Activated naive CD4-positive, alpha-beta T cell treated with Interleukin-2 at 50 U/mL for 16 hours (primary cell): ENCODE data around the gene SNRPA.
"Not testable (repeated sequence)": the region's sequence is repeated elsewhere in the genome, so short reads cannot be mapped to it uniquely, and the experiment has no call there.

ENCODE experiments used
- DNase-seq: peaks from one replicate; pipeline ENCODE4 v3.0.0-alpha.2; 2020

The SNRPA gene

DNA sequence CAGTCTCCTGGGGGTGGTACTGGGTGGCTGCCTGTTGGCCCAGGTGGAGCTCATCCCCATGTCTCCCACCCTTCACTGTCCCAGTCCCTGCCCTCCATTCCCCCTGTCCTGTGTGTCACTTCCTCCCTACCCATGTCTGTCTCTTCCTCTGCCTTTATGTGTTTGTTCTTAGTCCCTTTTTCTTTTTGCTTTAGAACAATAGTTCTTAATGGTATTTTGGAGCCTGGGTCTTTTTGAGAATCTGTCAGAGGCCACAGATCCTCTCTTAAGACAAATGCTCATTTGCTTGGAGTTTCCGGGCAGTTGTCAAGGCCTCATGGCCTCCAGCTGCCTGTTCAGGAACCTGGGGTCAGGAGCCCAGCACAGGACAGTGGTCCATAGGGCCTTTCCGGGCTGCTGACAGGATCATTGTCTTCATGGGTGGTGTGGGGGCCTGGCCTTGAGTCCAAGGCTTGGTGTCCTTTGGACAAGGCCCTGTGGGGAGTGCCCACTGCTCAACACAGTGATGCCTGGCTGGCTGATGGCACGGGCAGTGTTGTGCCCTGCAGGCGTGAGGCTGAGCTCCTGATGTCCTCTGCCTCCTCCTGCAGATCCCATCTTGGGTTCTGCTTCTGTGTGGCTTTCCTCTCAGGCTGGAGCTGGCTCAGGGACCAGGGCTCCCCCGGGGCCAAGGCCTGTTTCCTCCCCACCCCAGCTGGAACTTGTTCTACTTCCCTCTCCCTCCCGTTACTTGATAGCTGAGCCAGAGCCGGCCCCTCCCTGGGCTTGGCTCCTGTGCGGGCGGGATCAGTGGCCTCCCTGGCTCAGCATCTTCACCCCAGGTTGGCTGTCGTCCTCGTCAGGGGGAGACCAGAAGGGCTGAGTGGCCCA lies 51.5 kb downstream of the SNRPA start:
- DNase-seq: no peak

DNA sequence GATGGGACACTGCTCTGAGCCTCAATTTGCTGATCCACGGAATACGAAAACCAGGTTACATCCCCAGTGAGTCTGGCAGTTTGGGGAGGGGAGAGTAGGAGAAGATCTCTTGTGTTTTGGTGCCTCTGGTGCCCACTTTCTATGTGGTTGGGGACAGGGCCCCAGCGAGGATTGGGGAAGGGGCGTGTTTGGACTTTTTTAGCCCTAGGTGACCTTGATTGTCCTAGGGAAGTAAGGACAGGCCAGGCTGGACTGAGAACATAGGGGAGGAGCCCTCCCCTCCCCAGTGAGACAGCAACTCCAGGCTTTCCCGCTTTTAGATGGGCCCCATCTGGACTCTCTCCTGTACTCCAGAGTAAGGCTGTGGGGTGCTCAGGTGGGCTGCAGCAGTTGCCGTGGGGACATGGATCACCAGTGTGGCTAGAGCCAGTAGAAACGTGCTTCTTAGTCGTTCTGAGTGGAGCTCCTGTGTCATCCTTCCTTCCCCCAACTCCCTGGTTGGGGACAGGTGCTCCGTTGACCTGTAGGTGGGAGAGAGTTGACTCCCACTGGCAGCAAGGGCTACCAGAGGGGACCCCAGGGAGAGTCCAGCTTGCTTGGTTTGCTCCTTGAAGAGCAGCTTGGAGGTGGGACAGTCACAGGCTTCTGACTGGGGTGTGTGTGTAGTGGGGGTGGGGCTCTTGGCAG lies 52.3 kb downstream of the SNRPA start:
- DNase-seq: no peak

DNA sequence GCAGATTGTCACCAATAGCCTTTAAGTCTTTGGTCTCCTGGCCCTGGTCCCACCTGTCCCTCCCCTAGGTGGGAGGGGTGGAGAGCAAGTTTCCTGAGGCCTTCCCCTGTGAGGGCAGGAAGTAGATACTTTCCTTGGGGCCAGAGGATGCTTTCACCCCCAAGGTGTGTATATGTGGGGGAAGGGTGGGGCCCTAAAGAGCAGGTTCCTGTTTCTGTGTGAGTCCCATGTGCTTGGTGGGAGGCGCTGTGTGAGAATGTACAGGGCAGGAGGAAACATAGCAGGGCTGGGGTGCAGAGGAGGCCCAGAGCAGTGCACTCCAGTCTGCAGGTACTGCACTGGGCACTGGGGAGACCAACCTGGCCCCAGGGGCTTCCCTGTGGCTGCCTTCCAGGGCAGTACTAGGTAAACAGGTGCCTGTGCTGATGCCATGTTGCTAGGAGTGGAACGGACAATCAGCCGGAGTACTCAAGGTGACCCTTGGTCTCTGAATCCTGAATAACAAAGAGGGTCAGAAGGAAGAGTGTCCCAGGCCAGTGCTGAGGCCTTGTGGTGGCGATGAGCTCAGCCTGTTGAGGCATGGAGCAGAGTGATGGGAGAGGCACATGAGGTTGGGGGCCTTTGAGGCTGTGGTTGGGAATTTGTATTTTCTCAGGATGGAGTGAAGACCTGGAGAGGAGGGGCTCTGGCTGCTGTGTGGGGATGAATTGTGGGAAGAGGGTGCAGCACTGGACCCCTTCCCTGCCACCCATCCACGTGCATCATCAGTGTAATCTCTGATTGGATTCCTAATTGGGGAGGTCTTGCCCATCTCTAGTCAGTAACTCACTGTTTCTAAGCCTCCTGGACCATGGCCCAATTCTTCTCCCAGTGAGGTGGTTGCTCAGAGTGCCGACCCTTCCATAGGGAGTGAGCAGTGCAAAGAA lies 53.1 kb downstream of the SNRPA start:
- DNase-seq: peak; percentile 54

DNA sequence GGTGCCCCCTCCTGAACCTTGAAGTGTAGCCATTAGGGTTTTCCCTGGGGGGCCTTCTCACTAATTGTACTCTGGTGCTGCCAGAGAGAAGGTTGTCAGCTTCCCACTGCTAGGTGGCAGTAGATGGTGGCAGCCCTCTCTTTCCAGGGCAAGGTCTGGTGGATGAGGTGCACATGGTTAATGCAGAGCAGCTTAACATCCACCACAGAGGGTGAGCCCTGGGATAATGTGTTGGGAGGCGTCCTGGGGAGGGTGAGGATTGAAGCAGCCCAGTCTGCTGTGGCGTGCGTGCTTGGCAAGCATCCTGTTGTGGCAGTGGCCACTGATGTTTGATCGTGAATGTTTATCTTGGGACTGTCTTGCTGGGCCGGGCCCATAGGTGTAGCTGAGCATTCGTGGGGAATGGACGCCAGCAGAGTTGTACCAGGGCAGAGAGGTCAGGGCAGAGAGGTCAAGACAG lies 53.8 kb downstream of the SNRPA start:
- DNase-seq: no peak

DNA sequence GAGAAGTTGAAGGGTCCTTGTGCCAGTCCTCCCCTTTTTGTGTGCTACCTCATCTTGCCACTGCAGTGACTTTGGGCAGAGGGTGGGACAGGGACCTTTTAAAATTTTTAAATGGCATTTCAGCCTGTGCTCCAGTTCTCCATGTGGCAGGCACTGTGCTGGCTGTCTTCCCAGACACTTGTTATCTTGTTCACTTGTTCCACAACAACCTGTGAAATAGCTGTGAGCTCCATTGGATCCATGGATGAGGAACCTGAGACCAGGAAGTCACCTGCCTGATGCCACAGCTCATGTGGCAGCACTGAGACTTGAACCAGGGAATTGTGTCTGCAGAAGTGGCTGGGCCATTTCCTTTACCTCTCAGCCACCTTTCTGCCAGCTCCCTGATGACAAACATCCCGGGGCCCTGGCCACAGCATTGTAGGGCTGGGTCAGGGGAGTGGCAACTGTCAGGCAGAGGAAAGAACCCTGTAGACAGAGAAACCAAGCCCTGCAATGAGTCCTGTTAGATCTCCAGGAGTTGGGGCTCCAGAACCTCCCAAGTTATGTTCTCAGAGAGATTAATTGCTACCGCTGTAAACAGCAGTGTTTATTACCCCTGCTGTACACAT lies 54.4 kb downstream of the SNRPA start:
- peak; percentile 35 for DNase-seq

DNA sequence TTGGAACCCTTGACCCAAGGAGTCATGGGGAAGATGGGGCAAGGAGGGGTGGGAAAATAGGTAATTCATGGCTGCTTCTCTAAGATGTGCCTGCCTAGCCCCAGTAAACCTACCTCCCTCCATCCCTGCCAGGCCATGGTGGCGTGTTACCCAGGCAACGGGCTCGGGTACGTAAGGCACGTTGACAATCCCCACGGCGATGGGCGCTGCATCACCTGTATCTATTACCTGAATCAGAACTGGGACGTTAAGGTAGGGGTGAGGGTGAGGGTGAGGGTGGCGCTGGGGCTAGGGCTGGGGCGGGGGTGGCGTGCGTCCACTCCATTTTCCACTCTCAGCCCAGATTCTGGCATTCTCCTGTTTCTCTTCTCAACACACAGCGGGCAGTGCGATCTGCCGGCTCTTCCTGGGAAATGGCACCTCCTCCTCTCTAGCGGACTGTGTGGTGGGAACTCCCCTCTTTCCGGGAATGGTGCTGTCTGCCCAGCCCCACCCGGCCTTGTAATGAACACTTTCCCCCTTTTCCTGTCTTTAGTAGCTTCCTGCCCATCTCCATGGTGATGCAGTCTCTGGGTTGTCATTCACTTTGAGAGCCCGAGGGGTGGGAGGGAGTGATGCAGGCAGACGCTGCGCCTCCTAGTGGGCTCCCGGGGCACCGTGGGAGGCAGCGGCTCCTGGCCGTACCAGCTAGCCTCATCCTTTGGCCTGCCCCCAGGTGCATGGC lies 55.6 kb downstream of the SNRPA start:
- DNase-seq: peak; percentile 79

DNA sequence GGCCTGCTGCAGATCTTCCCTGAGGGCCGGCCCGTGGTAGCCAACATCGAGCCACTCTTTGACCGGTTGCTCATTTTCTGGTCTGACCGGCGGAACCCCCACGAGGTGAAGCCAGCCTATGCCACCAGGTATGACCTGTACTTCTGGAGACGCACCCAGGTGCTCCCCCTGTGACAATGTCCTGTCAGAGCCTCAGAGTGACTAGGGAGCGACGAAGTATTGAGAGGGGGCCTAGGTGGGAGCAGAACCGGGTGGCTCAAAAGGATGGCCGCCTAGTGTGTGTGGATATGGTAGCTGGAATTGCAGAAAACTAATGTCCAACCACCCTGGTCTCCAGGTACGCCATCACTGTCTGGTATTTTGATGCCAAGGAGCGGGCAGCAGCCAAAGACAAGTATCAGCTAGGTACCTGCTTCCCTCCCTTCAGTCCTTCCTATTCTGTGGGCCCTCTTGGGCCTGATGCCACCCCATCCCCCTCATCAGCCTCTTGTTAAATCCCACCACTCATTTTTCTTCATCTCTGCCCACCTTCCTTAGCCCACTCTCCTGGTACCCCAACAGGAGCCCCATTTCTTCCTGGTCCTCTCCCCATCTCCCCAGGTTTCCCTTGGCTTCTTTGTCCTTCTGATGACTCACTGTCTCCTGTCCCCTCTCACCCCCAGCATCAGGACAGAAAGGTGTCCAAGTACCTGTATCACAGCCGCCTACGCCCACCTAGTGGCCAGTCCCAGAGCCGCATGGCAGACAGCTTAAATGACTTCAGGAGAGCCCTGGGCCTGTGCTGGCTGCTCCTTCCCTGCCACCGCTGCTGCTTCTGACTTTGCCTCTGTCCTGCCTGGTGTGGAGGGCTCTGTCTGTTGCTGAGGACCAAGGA lies 56.4 kb downstream of the SNRPA start:
- no peak for DNase-seq

DNA sequence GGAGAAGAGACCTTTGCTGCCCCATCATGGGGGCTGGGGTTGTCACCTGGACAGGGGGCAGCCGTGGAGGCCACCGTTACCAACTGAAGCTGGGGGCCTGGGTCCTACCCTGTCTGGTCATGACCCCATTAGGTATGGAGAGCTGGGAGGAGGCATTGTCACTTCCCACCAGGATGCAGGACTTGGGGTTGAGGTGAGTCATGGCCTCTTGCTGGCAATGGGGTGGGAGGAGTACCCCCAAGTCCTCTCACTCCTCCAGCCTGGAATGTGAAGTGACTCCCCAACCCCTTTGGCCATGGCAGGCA lies 57.0 kb downstream of the SNRPA start:
- DNase-seq: no peak

DNA sequence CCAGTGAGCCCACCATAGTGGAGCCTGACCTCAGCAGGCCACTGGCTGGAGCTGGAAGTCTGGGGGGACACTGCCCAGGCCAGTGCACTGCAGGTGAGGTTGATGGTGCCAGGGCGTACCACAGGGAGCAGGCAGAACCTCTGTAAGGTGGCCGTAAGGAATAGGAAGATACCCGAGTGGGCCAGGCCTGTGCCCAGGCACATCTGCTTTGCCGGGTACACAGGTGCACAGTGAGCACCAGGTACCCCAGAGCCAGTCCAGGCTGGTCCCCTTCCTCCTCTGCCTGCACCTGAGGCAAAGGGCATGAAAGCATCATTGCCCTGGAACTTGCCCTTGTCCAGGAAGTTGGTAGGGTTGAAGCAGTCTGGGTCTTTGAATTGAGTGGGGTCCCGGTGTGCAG lies 57.5 kb downstream of the SNRPA start:
- no peak for DNase-seq

DNA sequence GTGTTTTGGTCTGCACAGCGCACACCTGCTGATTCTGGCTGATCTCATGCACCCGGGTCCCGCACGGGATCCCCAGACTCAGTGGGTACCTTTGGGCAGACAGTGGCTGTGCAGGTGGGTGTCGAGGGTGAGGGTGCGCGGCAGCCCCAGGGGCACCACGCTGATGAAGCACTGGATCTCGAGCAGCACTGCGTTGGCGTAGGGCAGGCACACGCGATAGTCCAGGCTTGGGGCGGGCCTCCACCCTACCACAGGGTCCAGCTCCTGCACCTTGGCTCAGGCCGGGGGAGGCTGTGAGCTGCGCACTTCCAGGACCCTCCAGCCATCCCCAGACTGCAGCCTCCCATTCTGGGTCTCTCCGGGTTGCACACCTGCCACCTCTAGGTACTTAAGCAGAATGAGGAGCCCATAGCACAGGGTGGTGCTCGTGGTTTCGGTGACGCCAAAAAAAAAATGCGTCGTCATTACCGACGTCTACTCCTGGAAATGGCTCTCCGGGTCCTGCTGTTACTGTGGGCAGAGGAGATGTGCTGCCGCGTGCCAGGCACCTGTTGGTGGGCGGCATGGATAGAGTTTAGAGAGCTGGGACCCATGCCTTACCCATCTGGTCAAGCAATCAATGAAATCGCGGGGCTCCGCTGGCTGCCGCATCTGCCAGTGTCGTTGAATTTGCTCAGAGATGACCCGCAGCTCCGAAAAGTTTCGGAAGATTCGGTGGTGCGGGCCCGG lies 58.5 kb downstream of the SNRPA start:
- no peak for DNase-seq

DNA sequence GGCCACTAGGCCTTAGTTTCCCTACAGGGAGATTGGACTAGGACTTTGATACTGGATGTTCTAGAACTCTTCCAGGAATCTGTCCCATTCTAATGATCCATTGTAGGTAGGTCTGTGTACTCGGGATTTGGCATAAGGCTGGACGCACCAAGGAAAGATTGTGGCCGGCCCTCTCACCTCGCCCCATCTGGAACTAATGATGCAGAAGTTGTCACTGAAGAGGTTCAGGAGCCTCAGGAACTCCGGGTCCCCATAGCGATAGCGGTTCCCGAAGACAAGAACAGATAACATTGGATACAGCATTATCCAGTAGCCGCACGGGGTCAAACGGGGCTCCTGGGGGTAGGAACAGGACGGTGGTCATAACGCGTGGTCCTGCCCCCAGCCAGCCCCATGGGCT lies 59.2 kb downstream of the SNRPA start:
- no peak for DNase-seq

DNA sequence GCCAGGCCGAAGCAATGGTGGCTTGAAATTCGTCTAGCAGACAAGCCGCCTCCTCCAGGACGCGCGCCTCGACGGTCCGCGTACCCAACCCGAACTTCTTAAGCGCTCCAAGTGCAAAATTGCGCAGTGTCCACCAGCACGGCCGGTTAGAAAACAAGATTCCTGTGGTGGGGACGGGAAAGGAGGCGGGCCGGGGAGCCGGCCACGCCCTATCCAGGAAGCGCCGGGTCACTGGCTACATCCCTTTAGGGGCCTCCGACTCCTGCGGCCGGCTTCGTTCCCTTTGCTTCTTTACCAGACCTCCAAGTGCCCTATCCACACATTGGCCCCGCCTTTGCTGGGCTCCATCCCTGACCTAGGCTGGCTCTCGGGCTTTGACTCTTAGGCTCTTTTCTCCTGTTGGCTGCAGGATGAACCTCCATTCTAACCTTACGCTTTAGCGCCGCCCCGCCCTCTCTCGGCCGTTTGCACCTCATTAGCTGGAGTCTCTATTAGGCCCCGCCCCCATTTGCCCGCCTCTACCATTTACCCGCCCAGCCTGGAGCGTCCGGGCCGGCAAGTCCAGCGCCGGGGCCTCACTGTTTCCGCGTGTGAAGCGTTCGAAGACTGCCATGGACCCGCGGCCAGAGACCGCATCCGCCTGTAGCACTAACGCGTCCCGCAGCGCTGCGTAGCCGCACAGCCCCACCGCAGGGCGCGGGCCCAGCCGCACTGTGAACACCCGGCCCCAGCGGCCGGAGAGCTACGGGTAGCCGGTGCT lies 59.8 kb downstream of the SNRPA start:
- peak; percentile 63 for DNase-seq

DNA sequence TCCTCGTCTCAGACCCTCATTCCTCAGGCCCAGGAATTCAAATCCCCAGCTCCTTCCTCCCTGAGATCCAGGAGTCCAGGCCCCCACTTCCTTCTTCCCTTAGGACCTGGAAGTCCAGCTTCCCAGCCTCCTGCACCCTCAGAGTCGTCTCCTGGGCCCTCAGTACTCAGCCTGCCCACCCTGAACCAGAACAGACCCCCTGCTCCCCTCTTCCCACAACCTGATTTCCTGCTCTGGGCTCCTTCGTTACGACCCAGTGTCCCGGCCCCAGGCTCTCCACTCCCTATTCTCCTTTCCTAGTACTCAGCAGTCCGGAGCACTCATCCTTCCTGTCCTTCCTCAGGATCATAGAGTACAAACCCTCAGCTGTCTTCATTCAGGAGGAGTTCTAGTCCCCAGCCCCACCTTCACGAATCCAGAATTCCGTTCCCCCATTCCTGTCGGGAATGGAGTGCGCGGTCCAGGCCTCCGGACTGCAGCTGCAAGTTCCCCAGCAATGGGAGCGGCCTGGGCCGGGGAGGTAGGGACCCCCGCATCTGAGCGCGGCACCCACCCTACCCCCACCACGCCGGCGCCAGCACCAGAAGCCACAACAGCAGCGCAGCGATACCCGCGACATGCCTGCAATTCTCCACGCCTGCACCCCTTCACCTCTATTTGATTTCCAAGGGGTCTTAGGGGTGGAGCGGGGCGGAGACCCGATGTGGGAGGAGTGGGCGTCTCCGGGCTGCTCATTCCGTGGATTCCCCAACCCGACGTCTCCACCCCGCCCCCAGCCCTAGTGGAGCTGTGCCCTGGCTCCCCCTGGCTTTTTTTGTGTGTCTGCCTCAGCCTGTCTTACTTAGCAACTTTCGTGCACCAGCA lies 60.7 kb downstream of the SNRPA start:
- peak; percentile 26 for DNase-seq

DNA sequence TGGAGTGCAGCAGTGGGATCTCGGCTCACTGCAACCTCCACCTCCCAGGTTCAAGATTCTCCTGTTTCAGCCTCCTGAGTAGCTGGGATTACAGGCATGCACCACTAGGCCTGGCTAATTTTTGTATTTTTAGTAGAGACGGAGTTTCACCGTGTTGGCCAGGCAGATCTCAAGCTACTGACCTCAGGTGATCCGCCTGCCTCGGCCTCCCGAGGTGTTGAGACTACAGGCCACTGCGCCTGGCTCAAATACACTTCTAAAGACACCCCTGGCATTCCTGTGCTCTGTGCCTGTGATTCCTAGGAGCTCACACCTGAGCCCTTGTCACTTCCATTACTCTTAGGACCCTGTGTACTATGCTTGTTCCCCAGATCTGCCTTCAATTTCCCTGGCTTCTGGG lies 61.6 kb downstream of the SNRPA start:
- DNase-seq: not testable (repeated sequence)

DNA sequence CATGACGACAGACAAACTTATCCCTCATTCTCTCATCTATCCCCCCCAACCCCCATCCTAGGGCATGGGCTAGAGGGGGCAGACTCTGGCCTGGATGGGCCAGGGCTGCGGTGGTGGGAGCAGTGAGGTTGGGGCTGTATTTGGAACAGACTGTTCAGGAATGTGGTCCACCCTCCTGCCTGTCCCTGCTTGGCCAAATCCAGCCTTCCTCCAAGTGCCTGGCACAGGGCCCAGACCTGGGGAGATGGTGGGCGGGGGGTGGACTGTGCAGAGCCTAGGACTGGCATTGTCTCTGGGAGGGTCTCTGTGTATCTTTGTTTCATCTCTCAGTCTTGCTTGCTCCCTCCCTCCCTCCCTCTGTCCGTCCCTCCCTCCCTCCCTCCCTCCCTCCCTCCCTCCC lies 62.2 kb downstream of the SNRPA start:
- no peak for DNase-seq
